Endothelial cell of umbilical vein (primary cell): ENCODE results near the gene PLEKHG3. TPM values are rescaled to one million over a fixed set of nuclear protein-coding genes. Genes with fewer than 3 reads are reported as not detected.

ENCODE experiments used
- BruUV-seq: library from RNA; stranded (reverse); fragments of 400-500 nt; replicated peaks from 2 replicates; lab custom pipeline; 2021; lab: Mats Ljungman, UMichigan
- CTCF ChIA-PET: fragments of 300-600, 350-600 bp; sonication (Branson Sonifier 250); formaldehyde crosslinking; loops from one replicate; lab custom pipeline; 2021; ENCODE audit warnings: antibody characterized with exemption, inconsistent platforms; lab: Charles Lee
- POLR2A ChIA-PET: fragments of 300-600, 350-600 bp; sonication (Branson Sonifier 250); formaldehyde crosslinking; loops from one replicate; lab custom pipeline; 2021; ENCODE audit warnings: antibody characterized with exemption, inconsistent platforms; lab: Charles Lee
- DNase-seq: peaks from one replicate; pipeline ENCODE4 v3.0.0-alpha.2; 2011; ENCODE audit warnings: low read depth, low spot score
- FAIRE-seq: peaks from 2 replicates; lab custom pipeline; 2011; peaks lifted over from hg19 to GRCh38; lab: Jason Lieb, UNC
- H2AFZ ChIP-seq: 2 replicates; pipeline ENCODE4 v1.6.0; 2012; ENCODE audit warnings: low read depth, low read length, control low read depth, inconsistent platforms
- H3K27ac ChIP-seq: 2 replicates; pipeline ENCODE4 v1.5.1; 2011; ENCODE audit warnings: low read depth, mild to moderate bottlenecking, control low read depth, low read length, moderate library complexity; ENCODE audit not compliant: insufficient read depth
- H3K27me3 ChIP-seq, 2 experiments: 2 replicates each; pipeline versions ENCODE4 v1.6.0 to v1.6.1; 2011; ENCODE audit warnings: low read length in 2 of 2, mixed read lengths in 1 of 2; ENCODE audit not compliant: control insufficient read depth in 2 of 2, insufficient read depth in 2 of 2
- H3K36me3 ChIP-seq, 2 experiments: 2 replicates in 1 of 2; 3 replicates in 1 of 2; pipeline ENCODE4 v1.5.1; 2011; ENCODE audit warnings: low read length in 2 of 2, mild to moderate bottlenecking in 1 of 2, moderate library complexity in 1 of 2; ENCODE audit not compliant: control insufficient read depth in 2 of 2, insufficient read depth in 2 of 2; ENCODE audit errors: extremely low read depth in 1 of 2
- H3K4me1 ChIP-seq: 3 replicates; pipeline ENCODE4 v1.5.1; 2011; ENCODE audit warnings: mild to moderate bottlenecking, low read length; ENCODE audit not compliant: control insufficient read depth, insufficient read depth; ENCODE audit errors: extremely low read depth
- H3K4me2 ChIP-seq: 2 replicates; pipeline ENCODE4 v1.6.1; 2011; ENCODE audit warnings: low read length, control low read depth, mixed read lengths; ENCODE audit not compliant: insufficient read depth
- H3K4me3 ChIP-seq, 3 experiments: fragments of 200-600 bp in 1 of 3; sonication (generic), shearing (Covaris generic) in 1 of 3; replicated peaks in 1 of 3; 2 replicates each; pipeline ENCODE4 v1.5.1; 2011 to 2016; ENCODE audit warnings: control low read depth in 3 of 3, low read length in 3 of 3, mild to moderate bottlenecking in 2 of 3, inconsistent platforms in 1 of 3, low read depth in 1 of 3, moderate library complexity in 1 of 3; ENCODE audit not compliant: insufficient read depth in 1 of 3
- H3K79me2 ChIP-seq: 2 replicates; pipeline ENCODE4 v1.6.0; 2012; ENCODE audit warnings: low read length, inconsistent platforms; ENCODE audit not compliant: control insufficient read depth, insufficient read depth
- H3K9ac ChIP-seq: replicated peaks from 2 replicates; pipeline ENCODE3; 2011; ENCODE audit warnings: low read length, control low read depth; ENCODE audit not compliant: insufficient read depth; ENCODE audit errors: extremely low read depth
- H3K9me1 ChIP-seq: replicated peaks from 3 replicates; pipeline ENCODE4 v1.6.0; 2011; ENCODE audit warnings: mild to moderate bottlenecking, low read length; ENCODE audit not compliant: control insufficient read depth, insufficient read depth; ENCODE audit errors: extremely low read depth
- H3K9me3 ChIP-seq: replicated peaks from 2 replicates; pipeline ENCODE4 v1.5.1; 2012; ENCODE audit warnings: low read length, inconsistent platforms; ENCODE audit not compliant: control insufficient read depth, insufficient read depth
- H4K20me1 ChIP-seq: replicated peaks from 2 replicates; pipeline ENCODE3; 2011; ENCODE audit warnings: mild to moderate bottlenecking, low read length; ENCODE audit not compliant: control insufficient read depth, insufficient read depth; ENCODE audit errors: extremely low read depth
- EZH2 ChIP-seq: IDR thresholded peaks from 2 replicates; pipeline ENCODE4 v1.6.1; 2012; ENCODE audit warnings: borderline replicate concordance, low read depth, mild to moderate bottlenecking, moderate library complexity, low read length, inconsistent platforms; ENCODE audit not compliant: severe bottlenecking
- FOS ChIP-seq: IDR thresholded peaks from 2 replicates; pipeline ENCODE4 v1.6.1; 2011; ENCODE audit warnings: mild to moderate bottlenecking, low read length, moderate library complexity, borderline replicate concordance; ENCODE audit not compliant: insufficient read depth
- GATA2 ChIP-seq: IDR thresholded peaks from 2 replicates; pipeline ENCODE4 v1.7.0; 2011; ENCODE audit warnings: low read depth, mild to moderate bottlenecking, moderate library complexity, mixed read lengths, low read length; ENCODE audit not compliant: insufficient read length, insufficient read depth
- JUN ChIP-seq: IDR thresholded peaks from 2 replicates; pipeline ENCODE4 v1.6.1; 2011; ENCODE audit warnings: borderline replicate concordance, low read depth; ENCODE audit not compliant: insufficient read length, insufficient read depth
- MYC ChIP-seq: IDR thresholded peaks from one replicate; pipeline ENCODE4 v1.6.1; 2011; ENCODE audit warnings: mild to moderate bottlenecking, low read depth, low read length
- POLR2A ChIP-seq: IDR thresholded peaks from 2 replicates; pipeline ENCODE4 v1.6.1; 2012; ENCODE audit warnings: low read depth, mild to moderate bottlenecking, control low read depth, low read length
- POLR2AphosphoS5 ChIP-seq: IDR thresholded peaks from 2 replicates; pipeline ENCODE4 v1.6.1; 2012; ENCODE audit warnings: low read depth, mild to moderate bottlenecking, control low read depth, low read length, moderate library complexity; ENCODE audit not compliant: insufficient read depth
- dilution Hi-C: fragments of 300-500 bp; cut with MboI; formaldehyde crosslinking; loops from one replicate; pipeline ENCODE4 v1.15.0; 2019; ENCODE audit warnings: low sequenced_read_pairs; ENCODE audit not compliant: extremely low pct_ligation_motif_present
- intact Hi-C: fragments of 100-400 bp; cut with micrococcal nuclease; formaldehyde crosslinking; loops from one replicate; pipeline ENCODE4 v1.10.0; 2022
- polyA plus RNA-seq, 4 experiments: library from polyadenylated mRNA; depleted of rRNA in 3 of 4; stranded (reverse) in 3 of 4; unstranded in 1 of 4; fragments of >200 nt; gene quantifications; 2 replicates each; pipeline versions ENCODE4 v1.2.1 to v1.2.3, GENCODE V29; 2011 to 2012; ENCODE audit warnings: missing spikeins in 1 of 4
- total RNA-seq: library from RNA; stranded (reverse); gene quantifications from 2 replicates; pipeline ENCODE4 v1.2.3, GENCODE V29; 2021
- TF ChIP-seq, protein P1 (sequence below): IDR thresholded peaks from 2 replicates; pipeline ENCODE4 v1.6.1; 2011; ENCODE audit not compliant: insufficient read depth, insufficient read length
- TF ChIP-seq, protein P2 (sequence below), 2 donors: IDR thresholded peaks; 1 replicate in 1 of 2; 2 replicates in 1 of 2; pipeline ENCODE4 v1.5.1; 2011; ENCODE audit warnings: low read length in 2 of 2, mild to moderate bottlenecking in 2 of 2, moderate library complexity in 2 of 2, control low read depth in 1 of 2, inconsistent platforms in 1 of 2, low read depth in 1 of 2; ENCODE audit not compliant: insufficient read depth in 1 of 2; ENCODE audit errors: extremely low read depth in 1 of 2

The PLEKHG3 gene
- total and polyA plus RNA-seq, 2 donors (not counting 3 experiments of a cell fraction or from before 2014, with no cell fraction given), result 6.6 to 8.0 TPM

DNA sequence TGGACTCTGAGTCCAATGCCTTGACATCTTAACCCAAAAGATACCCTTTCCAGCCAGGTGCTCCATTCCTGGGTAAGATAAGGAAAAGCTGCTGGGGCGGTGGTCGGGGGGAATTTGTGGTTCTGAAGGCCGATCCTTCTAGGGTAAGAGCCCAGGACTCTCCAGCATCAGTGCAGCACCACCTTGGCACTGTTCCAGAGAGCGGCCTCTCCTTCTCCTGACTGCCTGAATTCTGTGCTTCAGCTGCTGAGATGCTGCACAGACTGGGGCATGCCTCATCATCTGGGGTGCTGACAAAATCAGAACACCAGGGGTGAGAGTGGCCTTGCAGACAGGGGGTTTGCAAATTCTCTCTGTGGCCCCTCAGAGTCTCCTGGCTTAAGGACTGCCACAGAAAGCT lies 88.0 kb downstream of the PLEKHG3 start:
- no peaks in the 10 kb centered on the region for H3K9me1 ChIP-seq
- intact Hi-C loops, result no loop called here
- H4K20me1 ChIP-seq, result no peaks in the 10 kb centered on the region
- H3K4me2 ChIP-seq, result no peak overlapping the region
- FAIRE-seq (no peak), DNase-seq (no peak)
- H3K4me1 ChIP-seq, result peaks cover 8% of the 10 kb centered on the region
- no peaks in the 10 kb centered on the region for H3K79me2 ChIP-seq
- H3K9ac ChIP-seq, result no peak overlapping the region
- ChIA-PET POLR2A (no interaction called here), CTCF (interaction anchor here (1.0 to 1.5 kb wide), 2 partner anchors 9 to 100 kb away, joined by 4 to 6 read pairs; no protein-coding TSS in a partner anchor)
- no peak overlapping the region for H3K27ac ChIP-seq
- H3K9me3 ChIP-seq, result no peaks in the 10 kb centered on the region
- BruUV-seq, result no TSS peak
- H3K4me3 ChIP-seq, result no peak overlapping the region
- dilution Hi-C loops, result no loop called here
- H2AFZ ChIP-seq, result no peak overlapping the region
- TF ChIP-seq GATA2, result no peak
- TF ChIP-seq EZH2, result no peak
- TF ChIP-seq FOS, result no peak
- TF ChIP-seq MYC, result no peak
- TF ChIP-seq, protein P1, sequence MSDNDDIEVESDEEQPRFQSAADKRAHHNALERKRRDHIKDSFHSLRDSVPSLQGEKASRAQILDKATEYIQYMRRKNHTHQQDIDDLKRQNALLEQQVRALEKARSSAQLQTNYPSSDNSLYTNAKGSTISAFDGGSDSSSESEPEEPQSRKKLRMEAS, result no peak
- no peak for TF ChIP-seq POLR2AphosphoS5
- TF ChIP-seq POLR2A, result no peak
- TF ChIP-seq, protein P2, sequence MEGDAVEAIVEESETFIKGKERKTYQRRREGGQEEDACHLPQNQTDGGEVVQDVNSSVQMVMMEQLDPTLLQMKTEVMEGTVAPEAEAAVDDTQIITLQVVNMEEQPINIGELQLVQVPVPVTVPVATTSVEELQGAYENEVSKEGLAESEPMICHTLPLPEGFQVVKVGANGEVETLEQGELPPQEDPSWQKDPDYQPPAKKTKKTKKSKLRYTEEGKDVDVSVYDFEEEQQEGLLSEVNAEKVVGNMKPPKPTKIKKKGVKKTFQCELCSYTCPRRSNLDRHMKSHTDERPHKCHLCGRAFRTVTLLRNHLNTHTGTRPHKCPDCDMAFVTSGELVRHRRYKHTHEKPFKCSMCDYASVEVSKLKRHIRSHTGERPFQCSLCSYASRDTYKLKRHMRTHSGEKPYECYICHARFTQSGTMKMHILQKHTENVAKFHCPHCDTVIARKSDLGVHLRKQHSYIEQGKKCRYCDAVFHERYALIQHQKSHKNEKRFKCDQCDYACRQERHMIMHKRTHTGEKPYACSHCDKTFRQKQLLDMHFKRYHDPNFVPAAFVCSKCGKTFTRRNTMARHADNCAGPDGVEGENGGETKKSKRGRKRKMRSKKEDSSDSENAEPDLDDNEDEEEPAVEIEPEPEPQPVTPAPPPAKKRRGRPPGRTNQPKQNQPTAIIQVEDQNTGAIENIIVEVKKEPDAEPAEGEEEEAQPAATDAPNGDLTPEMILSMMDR (IDR thresholded peaks at IDR 0.05; ENCODE audit: extremely low read depth in 1 of 2, insufficient read depth in 1 of 2, low read depth in 1 of 2, low read length in 2 of 2), result no peak
- TF ChIP-seq JUN, result no peak
- H3K27me3 ChIP-seq, result peaks cover 0 to 4% of the 10 kb centered on the region in 2 experiments
- H3K36me3 ChIP-seq, result no peaks in the 10 kb centered on the region
